ENCODE measurements around the gene RAB39B. TPM values are rescaled to one million over a fixed set of nuclear protein-coding genes. Genes with fewer than 3 reads are reported as not detected.
"Not testable (repeated sequence)": the region's sequence is repeated elsewhere in the genome, so short reads cannot be mapped to it uniquely, and the experiment has no call there.

RAB39B gene
- total RNA-seq, 2 donors from 2014 or later, result 0.55 to 0.63 TPM

GRCh38 chrX:155242300-155242699 is 22.0 kb downstream of the RAB39B start:
- Histone ChIP-seq H3K4me3 (no peak overlapping the region), H3K4me1 (no peaks in the 10 kb centered on the region), H3K36me3 (peaks cover 2% of the 10 kb centered on the region), H3K27ac (no peak overlapping the region), H3K27me3 (no peaks in the 10 kb centered on the region), H3K9me3 (no peaks in the 10 kb centered on the region)
- no peak for DNase-seq (ENCODE audit: low spot score)
- no peak for TF ChIP-seq CTCF (IDR thresholded peaks at IDR 0.05)

GRCh38 chrX:155237719-155238118 is 26.6 kb downstream of the RAB39B start:
- no peak overlapping the region for H3K4me3 ChIP-seq
- no peak overlapping the region for H3K27ac ChIP-seq
- H3K27me3 ChIP-seq, result no peaks in the 10 kb centered on the region
- H3K4me1 ChIP-seq, result no peaks in the 10 kb centered on the region
- TF ChIP-seq CTCF (IDR thresholded peaks at IDR 0.05), result no peak
- H3K36me3 ChIP-seq, result peaks cover 10% of the 10 kb centered on the region
- no peaks in the 10 kb centered on the region for H3K9me3 ChIP-seq
- no peak for DNase-seq (ENCODE audit: low spot score)

GRCh38 chrX:155235891-155236290 is 28.4 kb downstream of the RAB39B start:
- DNase-seq (ENCODE audit: low spot score), result no peak
- H3K4me3 ChIP-seq, result no peak overlapping the region
- no peaks in the 10 kb centered on the region for H3K4me1 ChIP-seq
- no peak overlapping the region for H3K27ac ChIP-seq
- H3K27me3 ChIP-seq, result no peaks in the 10 kb centered on the region
- no peaks in the 10 kb centered on the region for H3K9me3 ChIP-seq
- H3K36me3 ChIP-seq, result peaks cover 10% of the 10 kb centered on the region
- TF ChIP-seq CTCF (IDR thresholded peaks at IDR 0.05), result no peak

GRCh38 chrX:155231163-155231562 is 33.1 kb downstream of the RAB39B start:
- DNase-seq (ENCODE audit: low spot score), result no peak
- TF ChIP-seq CTCF (IDR thresholded peaks at IDR 0.05), result no peak
- Histone ChIP-seq H3K36me3 (peaks cover 21% of the 10 kb centered on the region), H3K27me3 (no peaks in the 10 kb centered on the region), H3K4me3 (no peak overlapping the region), H3K9me3 (no peaks in the 10 kb centered on the region), H3K27ac (no peak overlapping the region), H3K4me1 (no peaks in the 10 kb centered on the region)

GRCh38 chrX:155225774-155226173 is 38.5 kb downstream of the RAB39B start:
- no peak for DNase-seq (ENCODE audit: low spot score)
- Histone ChIP-seq H3K27me3 (no peaks in the 10 kb centered on the region), H3K4me3 (no peak overlapping the region), H3K9me3 (no peaks in the 10 kb centered on the region), H3K36me3 (peaks cover 21% of the 10 kb centered on the region), H3K4me1 (no peaks in the 10 kb centered on the region), H3K27ac (no peak overlapping the region)
- no peak for TF ChIP-seq CTCF (IDR thresholded peaks at IDR 0.05)

GRCh38 chrX:155223746-155224145 is 40.5 kb downstream of the RAB39B start:
- not testable (repeated sequence) for H3K27ac ChIP-seq; H3K9me3 ChIP-seq; H3K27me3 ChIP-seq; DNase-seq (ENCODE audit: low spot score); H3K4me3 ChIP-seq; H3K4me1 ChIP-seq
- H3K36me3 ChIP-seq, result peaks cover 18% of the 10 kb centered on the region

Data from right atrium auricular region (tissue), 2 donors.